BLaER1 (cell line): ENCODE results near the gene SART1.
A peak's percentile ranks its signal among the peaks of the same experiment; 100 is the strongest.

Source experiments
- H3K27ac ChIP-seq: shearing (Covaris generic); formaldehyde crosslinking; 2 replicates; pipeline ENCODE4 v1.8.1; 2022
- H3K27me3 ChIP-seq: shearing (Covaris generic); formaldehyde crosslinking; 2 replicates; pipeline ENCODE4 v1.8.1; 2022
- H3K36me3 ChIP-seq: shearing (Covaris generic); formaldehyde crosslinking; 2 replicates; pipeline ENCODE4 v1.8.1; 2022
- H3K4me1 ChIP-seq: shearing (Covaris generic); formaldehyde crosslinking; 2 replicates; pipeline ENCODE4 v1.8.1; 2022
- H3K4me2 ChIP-seq: shearing (Covaris generic); formaldehyde crosslinking; 2 replicates; pipeline ENCODE4 v1.8.1; 2022
- H3K4me3 ChIP-seq: shearing (Covaris generic); formaldehyde crosslinking; 2 replicates; pipeline ENCODE4 v1.8.1; 2022
- H3K9ac ChIP-seq: shearing (Covaris generic); formaldehyde crosslinking; 2 replicates; pipeline ENCODE4 v1.8.1; 2022
- H3K9me3 ChIP-seq: shearing (Covaris generic); formaldehyde crosslinking; 2 replicates; pipeline ENCODE4 v1.8.1; 2022
- H4K20me1 ChIP-seq: shearing (Covaris generic); formaldehyde crosslinking; 2 replicates; pipeline ENCODE4 v1.8.1; 2022
- Cebpa-rat ChIP-seq: shearing (Covaris generic); IDR thresholded peaks from 2 replicates; pipeline ENCODE4 v1.8.1; 2022

SART1 gene

DNA sequence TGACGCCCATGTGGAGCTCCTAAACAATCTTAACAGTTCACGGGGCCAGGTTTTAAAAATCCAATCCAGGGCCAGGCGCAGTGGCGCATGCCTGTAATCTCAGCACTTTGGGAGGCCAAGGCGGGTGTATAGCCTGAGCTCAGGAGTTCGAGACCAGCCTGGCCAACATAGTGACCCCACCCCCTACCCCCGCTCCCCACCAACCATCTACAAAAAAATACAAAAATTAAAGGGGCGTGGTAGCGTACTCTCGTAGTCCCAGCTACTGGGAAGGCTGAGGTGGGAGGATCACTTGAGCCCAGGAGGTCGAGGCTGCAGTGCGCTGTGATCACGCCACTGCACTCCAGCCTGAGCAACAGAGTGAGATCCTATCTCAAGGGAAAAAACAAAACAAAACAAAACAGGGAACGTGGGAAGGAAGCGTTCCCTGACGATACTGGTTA is 689 bp upstream of the SART1 start:
- Histone ChIP-seq H3K9ac (peak overlapping the region; percentile 98), H3K36me3 (peaks cover 28% of the 10 kb centered on the region), H3K27me3 (no peaks in the 10 kb centered on the region), H3K4me3 (peak overlapping the region; percentile 99), H4K20me1 (peaks cover 31% of the 10 kb centered on the region), H3K27ac (peak overlapping the region; percentile 98), H3K4me2 (peak overlapping the region; percentile 93), H3K4me1 (peaks cover 65% of the 10 kb centered on the region), H3K9me3 (no peaks in the 10 kb centered on the region)
- TF ChIP-seq Cebpa-rat, result no peak

DNA sequence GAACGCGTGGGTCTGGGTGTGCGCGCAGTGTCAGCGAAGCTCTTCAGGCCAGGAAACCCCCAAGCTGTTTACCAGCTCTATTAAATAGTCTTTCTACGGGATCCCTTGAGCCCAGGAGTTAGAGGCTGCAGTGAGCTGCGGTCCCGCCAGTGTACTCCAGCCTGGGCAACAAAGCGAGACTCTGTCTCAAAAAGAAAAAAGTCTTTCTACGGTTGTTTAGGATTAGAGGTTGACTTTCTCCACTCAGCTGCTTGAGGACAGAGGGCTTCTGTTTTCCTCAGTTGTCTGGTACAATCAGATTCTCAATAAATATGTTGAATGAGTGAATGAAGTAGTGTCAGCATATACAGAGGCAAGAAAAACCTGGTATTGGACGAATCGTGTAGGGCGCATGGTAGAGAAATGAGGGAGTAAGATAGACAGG is 619 bp downstream of the SART1 start:
- Histone ChIP-seq H3K27ac (peak overlapping the region; percentile 98; the same call in 1 of the 2 replicates), H4K20me1 (peaks cover 31% of the 10 kb centered on the region), H3K4me1 (peaks cover 56% of the 10 kb centered on the region)

DNA sequence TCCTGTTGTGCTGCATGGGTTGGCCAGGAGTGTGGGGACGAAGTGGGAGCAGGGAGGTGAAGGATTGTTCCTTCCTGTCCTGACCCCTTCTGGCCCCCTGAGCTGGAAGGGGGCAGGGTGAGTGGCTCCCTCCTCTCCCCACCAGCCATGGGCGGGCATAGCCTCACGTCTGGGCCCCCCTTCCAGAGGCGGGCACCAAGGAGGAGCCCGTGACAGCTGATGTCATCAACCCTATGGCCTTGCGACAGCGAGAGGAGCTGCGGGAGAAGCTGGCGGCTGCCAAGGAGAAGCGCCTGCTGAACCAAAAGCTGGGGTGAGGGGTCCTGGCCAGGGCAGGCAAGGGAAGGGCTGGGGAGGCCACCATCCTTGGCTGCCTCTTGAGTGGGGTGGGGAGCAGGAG is 3.4 kb downstream of the SART1 start:
- H4K20me1 ChIP-seq, result peaks cover 46% of the 10 kb centered on the region
- no peak overlapping the region for H3K9ac ChIP-seq
- no peaks in the 10 kb centered on the region for H3K27me3 ChIP-seq
- no peaks in the 10 kb centered on the region for H3K9me3 ChIP-seq
- no peak overlapping the region for H3K4me3 ChIP-seq
- peaks cover 28% of the 10 kb centered on the region for H3K4me1 ChIP-seq
- H3K36me3 ChIP-seq, result peaks cover 69% of the 10 kb centered on the region
- no peak overlapping the region for H3K4me2 ChIP-seq
- TF ChIP-seq Cebpa-rat, result no peak
- no peak overlapping the region for H3K27ac ChIP-seq

More for the DNA sequence above, 619 bp downstream of the SART1 start:
- Histone ChIP-seq H3K4me3 (peak overlapping the region; percentile 99), H3K9me3 (no peaks in the 10 kb centered on the region), H3K27me3 (no peaks in the 10 kb centered on the region), H3K9ac (peak overlapping the region; percentile 98), H3K36me3 (peaks cover 41% of the 10 kb centered on the region), H3K4me2 (peak overlapping the region; percentile 93)
- no peak for TF ChIP-seq Cebpa-rat

GRCh38 chr11:65965986-65966762 is 4.6 kb downstream of the SART1 start:
- H3K9me3 ChIP-seq, result no peaks in the 10 kb centered on the region
- H3K27me3 ChIP-seq, result no peaks in the 10 kb centered on the region
- H3K4me2 ChIP-seq, result no peak overlapping the region
- H3K36me3 ChIP-seq, result peaks cover 75% of the 10 kb centered on the region
- no peak overlapping the region for H3K27ac ChIP-seq
- H3K9ac ChIP-seq, result no peak overlapping the region
- no peak for TF ChIP-seq Cebpa-rat
- no peak overlapping the region for H3K4me3 ChIP-seq
- peaks cover 46% of the 10 kb centered on the region for H4K20me1 ChIP-seq
- peaks cover 19% of the 10 kb centered on the region for H3K4me1 ChIP-seq

DNA sequence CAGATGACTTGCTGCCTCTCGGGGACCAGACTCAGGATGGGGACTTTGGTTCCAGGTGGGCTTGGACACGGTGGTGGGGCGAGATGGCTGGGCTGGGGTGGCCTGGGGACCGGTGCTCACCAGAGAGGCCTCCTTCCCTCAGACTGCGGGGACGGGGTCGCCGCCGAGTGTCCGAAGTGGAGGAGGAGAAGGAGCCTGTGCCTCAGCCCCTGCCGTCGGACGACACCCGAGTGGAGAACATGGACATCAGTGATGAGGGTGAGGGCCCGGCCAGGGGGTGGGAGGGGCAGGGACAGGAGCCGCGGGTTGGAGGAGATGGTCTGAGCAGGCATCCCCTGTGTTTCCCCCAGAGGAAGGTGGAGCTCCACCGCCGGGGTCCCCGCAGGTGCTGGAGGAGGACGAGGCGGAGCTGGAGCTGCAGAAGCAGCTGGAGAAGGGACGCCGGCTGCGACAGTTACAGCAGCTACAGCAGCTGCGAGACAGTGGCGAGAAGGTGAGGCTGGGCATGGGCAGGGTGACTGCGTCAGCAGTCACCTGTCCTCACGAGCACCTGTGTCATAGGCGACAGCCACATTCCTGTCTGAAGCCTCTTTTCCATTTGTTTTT is 5.9 kb downstream of the SART1 start:
- no peak for TF ChIP-seq Cebpa-rat
- Histone ChIP-seq H3K36me3 (peaks cover 85% of the 10 kb centered on the region), H4K20me1 (peaks cover 42% of the 10 kb centered on the region)

GRCh38 chr11:65968600-65969482 is 7.3 kb downstream of the SART1 start:
- Histone ChIP-seq H3K27ac (no peak overlapping the region), H3K9me3 (no peaks in the 10 kb centered on the region), H3K4me2 (no peak overlapping the region), H3K4me1 (peaks cover under 1% of the 10 kb centered on the region), H3K27me3 (no peaks in the 10 kb centered on the region), H3K36me3 (peaks cover 91% of the 10 kb centered on the region), H4K20me1 (peaks cover 28% of the 10 kb centered on the region), H3K9ac (no peak overlapping the region), H3K4me3 (no peak overlapping the region)
- no peak for TF ChIP-seq Cebpa-rat

More for the DNA sequence above, 5.9 kb downstream of the SART1 start:
- no peak overlapping the region for H3K27ac ChIP-seq
- no peaks in the 10 kb centered on the region for H3K9me3 ChIP-seq
- H3K4me1 ChIP-seq, result peaks cover 15% of the 10 kb centered on the region
- no peak overlapping the region for H3K4me3 ChIP-seq
- H3K4me2 ChIP-seq, result no peak overlapping the region
- H3K9ac ChIP-seq, result no peak overlapping the region
- no peaks in the 10 kb centered on the region for H3K27me3 ChIP-seq

DNA sequence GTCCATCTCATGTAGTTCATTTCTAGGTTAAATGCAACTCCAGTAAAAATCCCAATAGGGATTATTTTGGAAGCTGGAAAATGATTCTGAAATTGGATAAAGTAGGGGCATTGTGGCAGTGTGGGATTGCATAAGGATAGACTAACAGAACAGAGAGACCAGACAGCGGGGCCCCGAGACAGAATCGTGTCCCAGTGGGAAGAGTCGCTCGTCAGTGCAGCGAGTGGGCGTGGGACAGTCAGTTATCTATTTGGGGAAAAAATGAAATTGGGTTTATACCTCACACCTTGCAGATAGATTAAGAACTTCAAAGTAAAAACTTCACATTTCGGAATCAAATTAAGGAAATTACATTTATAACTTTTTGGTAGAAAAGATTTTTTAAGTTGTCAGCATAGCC is 10.6 kb downstream of the SART1 start:
- H3K4me1 ChIP-seq, result no peaks in the 10 kb centered on the region
- H3K4me2 ChIP-seq, result no peak overlapping the region
- H3K9ac ChIP-seq, result no peak overlapping the region
- no peak overlapping the region for H3K27ac ChIP-seq
- no peaks in the 10 kb centered on the region for H3K27me3 ChIP-seq
- H4K20me1 ChIP-seq, result peaks cover 14% of the 10 kb centered on the region
- no peak for TF ChIP-seq Cebpa-rat
- H3K4me3 ChIP-seq, result no peak overlapping the region
- H3K9me3 ChIP-seq, result no peaks in the 10 kb centered on the region
- H3K36me3 ChIP-seq, result peaks cover 91% of the 10 kb centered on the region

- no peaks in the 10 kb centered on the region for H3K27me3 ChIP-seq
- no peak overlapping the region for H3K9ac ChIP-seq
- no peaks in the 10 kb centered on the region for H3K4me1 ChIP-seq
- no peak overlapping the region for H3K27ac ChIP-seq
- no peak for TF ChIP-seq Cebpa-rat
- H3K4me2 ChIP-seq, result no peak overlapping the region
- H3K36me3 ChIP-seq, result peaks cover 91% of the 10 kb centered on the region
- no peaks in the 10 kb centered on the region for H3K9me3 ChIP-seq
- H4K20me1 ChIP-seq, result peaks cover 12% of the 10 kb centered on the region
- no peak overlapping the region for H3K4me3 ChIP-seq
Observed at GRCh38 chr11:65973439-65974110, 12.0 kb downstream of the SART1 start.

DNA sequence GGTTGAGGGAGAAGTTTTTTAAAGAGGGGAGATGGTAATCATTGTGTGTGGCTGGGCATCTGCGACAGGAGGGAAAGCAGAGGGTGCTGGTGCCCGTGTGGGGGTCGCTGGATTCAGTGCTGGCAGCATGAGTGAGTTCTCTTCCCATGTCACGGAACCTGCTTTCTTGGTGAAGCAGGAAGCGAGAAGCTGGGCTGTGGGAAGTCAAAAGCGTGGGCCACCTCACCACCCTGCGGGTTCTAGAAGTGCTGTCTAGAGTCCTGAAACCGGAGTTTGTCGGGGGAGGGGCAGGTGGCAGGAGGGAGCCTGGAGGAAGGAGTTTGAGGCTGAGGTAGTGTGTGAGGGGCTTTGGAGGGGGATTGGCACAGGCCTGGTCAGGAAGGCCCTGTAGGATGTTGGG is 14.2 kb downstream of the SART1 start:
- H3K36me3 ChIP-seq, result peaks cover 90% of the 10 kb centered on the region

More for the DNA sequence above, 14.2 kb downstream of the SART1 start:
- H3K4me1 ChIP-seq, result peaks cover under 1% of the 10 kb centered on the region; the same call in 1 of the 2 replicates
- H3K9ac ChIP-seq, result no peak overlapping the region
- H3K4me3 ChIP-seq, result no peak overlapping the region
- no peaks in the 10 kb centered on the region for H3K9me3 ChIP-seq
- no peak overlapping the region for H3K27ac ChIP-seq
- H3K27me3 ChIP-seq, result no peaks in the 10 kb centered on the region
- H4K20me1 ChIP-seq, result no peaks in the 10 kb centered on the region; the same call in 1 of the 2 replicates
- H3K4me2 ChIP-seq, result no peak overlapping the region
- TF ChIP-seq Cebpa-rat, result no peak
